Measurements from ENCODE around the gene PLCZ1.
"Not testable (repeated sequence)": the region's sequence is repeated elsewhere in the genome, so short reads cannot be mapped to it uniquely, and the experiment has no call there.

The PLCZ1 gene

DNA sequence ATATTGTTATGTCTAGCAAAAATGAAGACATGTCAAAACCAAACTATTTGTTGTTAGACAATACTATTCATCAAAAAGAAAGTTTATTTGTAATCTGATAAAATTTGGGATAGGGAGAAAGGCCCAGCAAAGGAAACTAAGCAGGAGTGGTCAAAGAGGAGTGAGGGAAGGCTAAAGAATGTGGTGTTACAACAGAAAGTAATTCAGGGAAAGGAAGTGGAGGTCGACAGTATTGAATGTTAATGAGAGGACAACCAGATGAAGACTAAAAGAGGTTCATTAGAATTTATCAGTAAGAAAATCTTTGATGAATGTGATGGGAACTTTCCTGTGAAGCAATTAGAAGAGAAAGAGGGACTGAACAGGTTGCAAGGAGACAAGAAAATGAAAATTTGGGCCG is 33.9 kb downstream of the PLCZ1 start:
- FAIRE-seq (no peak), DNase-seq (ENCODE audit: insufficient read length, low spot score) (no peak)

DNA sequence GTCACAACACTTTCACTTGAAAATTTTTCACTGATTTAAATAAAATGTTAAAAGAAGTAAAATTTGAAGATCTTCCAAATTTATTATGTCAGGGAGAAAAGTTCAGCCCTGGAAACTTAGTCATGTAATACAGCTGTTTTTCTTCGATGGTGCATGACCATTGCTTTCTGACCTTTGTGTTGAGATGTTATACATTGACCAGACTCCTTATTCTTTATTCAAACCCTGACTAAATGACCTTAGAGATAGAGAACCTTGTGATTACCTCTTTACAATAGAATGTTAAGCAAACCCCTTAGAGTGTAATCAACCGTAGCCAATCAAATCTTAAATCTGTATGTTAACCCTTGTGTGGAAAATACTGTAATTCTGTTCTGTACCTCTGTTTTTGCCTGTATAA is 34.5 kb downstream of the PLCZ1 start:
- DNase-seq (ENCODE audit: insufficient read length, low spot score) = no peak
- no peak for FAIRE-seq

GRCh38 chr12:18700271-18700670 is 37.5 kb downstream of the PLCZ1 start:
- no peak for FAIRE-seq
- DNase-seq (ENCODE audit: insufficient read length, low spot score) = no peak

DNA sequence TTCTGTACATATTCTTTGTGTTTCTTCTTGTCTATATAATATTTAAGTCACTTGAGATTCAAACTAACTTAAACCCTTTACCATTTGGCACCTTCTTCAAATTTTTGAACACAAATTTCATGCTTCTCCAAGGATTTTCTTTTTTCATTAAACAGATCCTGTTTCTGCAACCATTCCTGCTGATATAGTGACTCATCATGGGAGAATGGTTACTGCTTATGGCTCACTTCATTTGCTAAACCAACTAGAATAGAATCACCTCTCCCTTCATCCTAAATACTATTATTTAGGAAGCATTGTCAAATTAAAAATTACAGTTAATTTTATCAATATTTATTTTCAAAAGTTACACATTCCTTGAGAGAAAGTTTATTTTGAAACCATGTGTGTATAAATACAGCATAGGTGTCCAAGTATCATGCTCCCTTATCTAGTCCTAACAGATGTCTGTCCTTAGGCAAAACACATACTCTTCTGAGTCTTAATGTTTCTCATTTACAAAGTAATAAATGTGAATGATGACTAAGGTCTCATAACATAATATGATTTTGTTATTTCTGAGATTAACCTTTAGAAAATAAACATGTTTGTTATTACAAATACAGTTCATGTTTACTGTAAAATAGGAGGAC is 40.7 kb downstream of the PLCZ1 start:
- FAIRE-seq (no peak), DNase-seq (ENCODE audit: insufficient read length, low spot score) (no peak)

GRCh38 chr12:18693986-18694385 is 43.8 kb downstream of the PLCZ1 start:
- not testable (repeated sequence) for DNase-seq (ENCODE audit: insufficient read length, low spot score); FAIRE-seq

- no peak for FAIRE-seq
- DNase-seq (ENCODE audit: insufficient read length, low spot score) = peak; percentile 7
Observed at GRCh38 chr12:18690653-18691052, 47.2 kb downstream of the PLCZ1 start.

- DNase-seq (ENCODE audit: insufficient read length, low spot score) (no peak), FAIRE-seq (no peak)
Observed at GRCh38 chr12:18689771-18690170, 48.0 kb downstream of the PLCZ1 start.

DNA sequence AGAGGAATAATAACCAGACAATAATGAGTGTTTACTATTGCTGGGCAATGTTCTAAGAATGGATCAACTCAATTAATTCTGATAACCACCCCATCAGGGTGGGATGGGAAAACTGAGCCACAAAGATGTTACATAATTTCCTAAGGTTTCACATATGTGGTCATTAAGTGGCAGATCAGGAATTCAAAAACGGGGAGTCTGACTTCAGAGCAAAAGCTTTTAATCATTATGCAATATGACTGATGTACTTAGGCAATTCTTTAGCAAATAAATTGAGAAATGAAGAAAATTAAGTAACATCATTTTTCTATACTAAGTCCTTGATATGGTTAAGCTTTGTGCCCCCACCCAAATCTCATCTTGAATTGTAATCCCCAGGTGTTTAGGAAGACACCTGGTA is 53.4 kb downstream of the PLCZ1 start:
- FAIRE-seq (no peak), DNase-seq (ENCODE audit: insufficient read length, low spot score) (no peak)

- no peak for FAIRE-seq
- DNase-seq (ENCODE audit: insufficient read length, low spot score) = no peak
Observed at GRCh38 chr12:18683327-18684013, 54.3 kb downstream of the PLCZ1 start.

DNA sequence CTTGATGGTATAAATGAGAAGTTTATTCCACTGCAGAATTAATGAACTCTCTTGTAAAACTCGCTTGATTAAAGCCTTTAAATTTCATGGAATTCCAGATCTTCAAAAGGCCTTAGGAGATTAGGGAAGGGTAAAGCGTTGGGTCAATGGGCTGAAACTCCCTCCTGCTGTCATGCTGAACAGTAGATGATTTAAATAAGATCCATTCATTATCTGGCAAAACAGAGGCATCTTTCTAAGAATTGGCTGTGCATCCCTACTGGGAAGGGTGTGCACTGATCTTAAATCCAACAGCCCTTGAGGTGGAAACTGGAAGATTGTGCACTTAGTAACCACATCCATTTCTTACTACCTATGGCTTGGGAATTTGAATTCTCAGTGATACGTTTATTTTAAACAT is 56.0 kb downstream of the PLCZ1 start:
- FAIRE-seq = no peak
- no peak for DNase-seq (ENCODE audit: insufficient read length, low spot score)

DNA sequence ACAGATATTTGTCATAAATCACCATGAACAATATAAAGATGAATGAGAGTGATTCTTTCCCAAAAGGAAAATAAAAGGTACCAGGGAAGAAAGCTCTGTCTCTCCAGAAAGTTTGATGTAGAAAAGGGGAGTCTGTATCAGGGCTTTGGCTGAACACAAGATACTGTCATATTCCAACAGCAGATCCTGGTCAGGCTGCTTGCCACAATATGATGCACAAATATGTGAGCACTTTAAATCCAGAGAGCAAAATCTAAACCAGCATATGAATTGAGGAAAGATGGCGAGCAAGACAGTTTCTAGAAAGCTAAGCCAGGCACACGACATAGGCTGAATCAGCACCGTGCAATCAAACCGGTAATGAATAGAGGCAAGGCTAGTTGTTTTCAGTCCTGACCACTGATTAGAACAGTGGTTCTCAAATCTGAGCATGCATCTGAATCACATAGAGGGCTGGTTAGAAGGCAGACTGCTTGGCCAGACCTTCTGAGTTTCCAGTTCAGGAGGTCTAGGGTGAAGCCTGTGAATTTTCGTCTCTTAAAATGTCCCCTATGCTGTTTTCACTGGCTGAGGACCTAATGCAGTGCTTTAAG is 60.7 kb downstream of the PLCZ1 start:
- FAIRE-seq (no peak), DNase-seq (ENCODE audit: insufficient read length, low spot score) (no peak)

- DNase-seq (ENCODE audit: insufficient read length, low spot score) (no peak), FAIRE-seq (no peak)
Observed at GRCh38 chr12:18676141-18676540, 61.7 kb downstream of the PLCZ1 start.

GRCh38 chr12:18658829-18659228 is 79.0 kb downstream of the PLCZ1 start:
- no peak for FAIRE-seq
- no peak for DNase-seq (ENCODE audit: insufficient read length, low spot score)

DNA sequence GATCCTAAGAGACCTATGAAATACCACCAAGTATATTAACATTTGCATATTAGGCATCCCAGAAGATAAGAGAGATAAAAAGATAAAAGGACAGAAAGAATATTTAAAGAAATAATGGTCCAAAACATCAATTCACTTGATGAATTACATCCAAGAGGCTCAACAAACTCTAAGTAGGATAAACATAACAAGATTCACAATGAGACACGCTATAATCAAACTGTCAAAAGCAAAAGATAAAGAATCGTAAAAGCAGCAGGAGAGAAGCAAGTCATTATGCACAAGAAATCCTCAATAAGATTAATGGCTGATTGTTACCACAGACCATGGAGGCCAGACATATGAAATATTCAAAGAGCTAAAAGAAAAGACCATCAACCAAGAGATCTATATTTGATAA is 79.6 kb downstream of the PLCZ1 start:
- no peak for DNase-seq (ENCODE audit: insufficient read length, low spot score)
- FAIRE-seq = no peak

DNA sequence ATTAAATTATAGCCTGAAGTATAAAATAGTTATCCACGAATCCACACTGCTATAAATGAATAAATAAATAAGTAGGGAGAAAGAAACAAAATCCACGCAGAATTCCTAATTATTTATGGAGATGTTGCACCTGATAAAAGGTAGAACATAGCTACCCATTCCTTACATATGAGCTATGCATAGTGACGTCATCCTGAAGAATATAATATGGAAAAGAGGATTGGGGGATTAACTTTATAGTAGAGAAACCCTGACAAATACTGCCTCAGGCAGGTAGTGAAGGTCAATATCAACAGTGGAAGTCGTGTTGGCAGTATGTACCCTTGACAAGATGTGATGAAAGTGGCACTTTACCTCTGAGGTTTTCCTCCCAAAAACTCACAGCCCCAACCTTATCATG is 82.5 kb downstream of the PLCZ1 start:
- no peak for FAIRE-seq
- DNase-seq (ENCODE audit: insufficient read length, low spot score) = no peak

DNA sequence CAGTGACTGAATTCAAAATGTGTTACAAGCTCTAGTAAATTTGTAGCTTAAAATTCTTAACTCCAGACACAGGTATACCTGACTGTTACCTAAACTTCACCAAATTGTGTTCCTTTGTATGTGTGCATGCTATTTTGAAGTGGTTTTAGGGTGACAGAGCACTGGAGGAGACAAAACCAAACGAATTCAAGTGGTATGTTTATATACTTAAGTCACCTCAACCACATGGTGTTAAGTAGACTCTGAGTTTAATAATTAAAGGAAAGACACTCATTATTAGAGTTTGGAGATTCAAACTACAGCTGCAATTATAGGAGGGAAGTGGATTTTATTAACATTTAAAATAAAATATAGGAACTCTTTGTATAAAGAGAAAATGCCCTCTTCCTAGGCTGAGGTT is 84.3 kb downstream of the PLCZ1 start:
- no peak for FAIRE-seq
- DNase-seq (ENCODE audit: insufficient read length, low spot score) = no peak

DNA sequence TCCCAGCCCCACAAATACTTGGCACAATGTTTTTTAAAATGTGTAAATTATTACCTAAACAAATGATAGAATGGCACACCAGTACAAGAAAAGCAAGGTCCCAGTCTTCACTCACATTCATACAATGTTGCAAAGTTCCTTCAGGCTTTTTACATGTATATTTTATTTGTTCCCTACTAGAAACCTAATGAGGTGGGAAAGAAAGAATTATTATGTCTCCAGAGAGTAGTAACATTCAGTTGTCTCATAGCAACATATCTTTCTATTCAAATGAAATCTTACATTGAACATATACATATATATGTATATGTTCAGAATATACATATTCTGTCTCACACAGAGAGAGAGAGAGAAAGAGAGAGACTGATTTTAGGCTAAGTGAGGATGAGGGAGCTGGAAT is 85.2 kb downstream of the PLCZ1 start:
- DNase-seq (ENCODE audit: insufficient read length, low spot score) (no peak), FAIRE-seq (no peak)

- FAIRE-seq (no peak), DNase-seq (ENCODE audit: insufficient read length, low spot score) (no peak)
Observed at GRCh38 chr12:18651525-18651924, 86.3 kb downstream of the PLCZ1 start.

GRCh38 chr12:18646286-18646890 is 91.4 kb downstream of the PLCZ1 start:
- FAIRE-seq = no peak

GRCh38 chr12:18644564-18644963 is 93.2 kb downstream of the PLCZ1 start:
- DNase-seq (ENCODE audit: insufficient read length, low spot score) (no peak), FAIRE-seq (no peak)

More at GRCh38 chr12:18646286-18646890, 91.4 kb downstream of the PLCZ1 start:
- no peak for DNase-seq (ENCODE audit: insufficient read length, low spot score)

GRCh38 chr12:18643681-18644080 is 94.1 kb downstream of the PLCZ1 start:
- DNase-seq (ENCODE audit: insufficient read length, low spot score) (no peak), FAIRE-seq (no peak)

Data from HTR-8/SVneo (cell line).